ENCODE results near the gene EEFSEC.

EEFSEC gene

GRCh38 chr3:128342701-128343180 is 189.5 kb downstream of the EEFSEC start:
- H3K27ac ChIP-seq, result no peak overlapping the region
- DNase-seq (ENCODE audit: low read depth, low spot score), result no peak

DNA sequence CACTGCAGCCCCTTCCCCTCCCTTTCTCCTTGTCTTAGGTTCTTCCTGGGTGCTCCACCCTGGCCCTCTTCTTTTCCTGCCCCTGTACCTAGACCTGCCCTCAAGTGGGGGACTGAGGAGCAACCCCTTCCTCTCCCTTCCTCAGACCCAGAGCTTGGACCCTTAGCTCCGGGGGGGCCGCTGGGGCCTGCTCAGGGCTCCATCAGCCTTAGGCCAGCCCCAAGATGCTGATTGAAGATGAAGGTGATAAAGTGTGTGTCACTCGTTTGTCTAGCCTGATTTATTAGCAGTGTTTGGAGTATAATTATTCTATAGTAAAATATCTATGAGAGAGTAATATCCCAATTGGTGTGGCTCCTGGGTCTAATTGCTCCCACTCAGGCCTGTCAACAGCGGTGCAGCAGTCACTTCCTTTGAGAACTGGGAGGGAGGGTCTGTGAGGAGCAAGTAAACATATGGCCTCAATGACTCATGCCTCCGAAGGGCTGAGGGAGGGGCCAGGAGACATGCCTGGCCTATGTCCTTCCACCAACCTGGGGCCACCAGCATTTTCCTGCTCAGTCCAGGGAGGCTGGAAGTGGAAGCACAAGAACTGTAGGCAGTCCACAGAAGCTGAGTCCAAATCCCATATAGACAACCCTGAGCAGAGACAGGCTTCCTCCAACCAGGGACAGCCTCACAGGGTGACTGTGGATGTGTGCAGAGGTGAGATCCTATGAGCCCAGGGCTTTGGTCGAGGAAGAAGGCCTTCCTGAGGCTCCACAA is 190.2 kb downstream of the EEFSEC start:
- peak overlapping the region; percentile 9 for H3K27ac ChIP-seq
- peak; percentile 22 for DNase-seq (ENCODE audit: low read depth, low spot score)

DNA sequence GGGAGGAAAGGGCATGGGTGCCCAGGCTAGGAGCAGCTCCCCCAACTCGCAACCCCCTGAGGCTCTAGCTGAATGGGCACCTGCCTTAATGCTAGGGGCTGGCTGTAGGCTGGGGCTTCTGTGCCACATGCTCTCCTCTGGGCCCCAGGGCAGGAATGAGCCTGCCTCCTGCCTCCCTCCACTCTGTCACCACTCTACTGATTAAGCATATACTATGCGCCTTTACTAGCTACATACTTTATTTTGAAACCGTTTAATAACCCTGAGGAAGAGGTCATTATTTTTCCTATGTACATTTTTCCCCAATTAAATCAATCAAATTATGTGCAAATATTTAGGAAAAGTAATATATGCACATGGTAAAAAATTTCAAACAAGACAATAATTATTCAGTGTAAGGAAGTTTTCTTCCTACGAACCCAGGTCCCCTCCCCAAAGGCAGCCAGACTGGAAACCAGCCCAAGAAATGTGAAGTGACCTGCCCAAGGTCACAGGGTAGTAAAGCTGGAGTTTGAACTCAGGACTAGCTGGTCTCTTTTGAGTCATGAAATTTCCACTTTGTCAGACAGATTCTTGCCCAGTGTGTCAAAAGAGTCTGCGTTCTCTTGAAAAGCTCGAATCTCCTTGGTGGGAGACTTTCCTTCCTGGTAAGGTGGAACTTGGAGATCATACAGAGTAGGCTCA is 190.9 kb downstream of the EEFSEC start:
- peak overlapping the region; percentile 9 for H3K27ac ChIP-seq
- DNase-seq (ENCODE audit: low read depth, low spot score), result no peak

GRCh38 chr3:128345196-128345595 is 191.9 kb downstream of the EEFSEC start:
- no peak overlapping the region for H3K27ac ChIP-seq
- no peak for DNase-seq (ENCODE audit: low read depth, low spot score)

DNA sequence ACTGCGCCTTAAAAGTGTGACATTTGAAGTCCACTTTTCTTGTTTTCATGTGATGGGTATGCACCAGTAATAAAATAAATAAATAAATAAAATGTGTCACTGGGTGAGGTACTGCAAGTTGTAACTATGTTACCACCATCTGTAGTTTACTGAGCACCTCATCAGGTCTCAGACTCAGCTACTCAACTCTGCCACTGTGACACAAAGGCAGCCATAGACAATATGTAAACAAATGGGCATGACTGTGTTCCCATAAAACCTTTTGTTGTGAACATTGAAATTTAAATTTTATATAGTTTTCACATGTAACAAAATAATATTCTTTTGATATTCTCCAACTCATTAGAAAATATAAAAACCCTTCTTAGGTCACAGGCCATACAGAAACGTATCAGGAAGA is 193.3 kb downstream of the EEFSEC start:
- no peak for DNase-seq (ENCODE audit: low read depth, low spot score)
- H3K27ac ChIP-seq, result no peak overlapping the region

- H3K27ac ChIP-seq, result no peak overlapping the region
- no peak for DNase-seq (ENCODE audit: low read depth, low spot score)
Observed at GRCh38 chr3:128347282-128347681, 194.0 kb downstream of the EEFSEC start.

DNA sequence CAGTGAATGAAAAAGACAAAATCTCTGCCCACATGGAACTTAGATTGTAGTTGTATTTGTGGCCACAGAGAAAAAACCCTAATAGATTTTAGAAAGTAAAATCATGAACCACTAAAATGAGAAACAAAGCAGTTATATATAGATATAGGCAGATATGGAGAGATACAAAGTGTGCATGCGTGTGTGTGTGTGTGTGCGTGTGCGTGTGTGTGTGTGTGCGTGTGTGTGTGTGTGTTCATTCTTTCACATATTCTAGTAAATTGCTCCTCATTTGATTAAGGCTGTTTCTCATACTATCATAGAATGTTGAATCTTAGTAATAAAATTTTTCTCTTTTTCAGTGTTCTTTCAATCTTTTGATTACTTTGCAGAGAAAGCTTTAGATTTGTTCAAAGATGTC is 194.8 kb downstream of the EEFSEC start:
- DNase-seq (ENCODE audit: low read depth, low spot score), result no peak
- no peak overlapping the region for H3K27ac ChIP-seq

- no peak overlapping the region for H3K27ac ChIP-seq
- no peak for DNase-seq (ENCODE audit: low read depth, low spot score)
Observed at GRCh38 chr3:128348805-128349531, 195.7 kb downstream of the EEFSEC start.

- no peak overlapping the region for H3K27ac ChIP-seq
- DNase-seq (ENCODE audit: low read depth, low spot score), result no peak
Observed at GRCh38 chr3:128349963-128350599, 196.8 kb downstream of the EEFSEC start.

DNA sequence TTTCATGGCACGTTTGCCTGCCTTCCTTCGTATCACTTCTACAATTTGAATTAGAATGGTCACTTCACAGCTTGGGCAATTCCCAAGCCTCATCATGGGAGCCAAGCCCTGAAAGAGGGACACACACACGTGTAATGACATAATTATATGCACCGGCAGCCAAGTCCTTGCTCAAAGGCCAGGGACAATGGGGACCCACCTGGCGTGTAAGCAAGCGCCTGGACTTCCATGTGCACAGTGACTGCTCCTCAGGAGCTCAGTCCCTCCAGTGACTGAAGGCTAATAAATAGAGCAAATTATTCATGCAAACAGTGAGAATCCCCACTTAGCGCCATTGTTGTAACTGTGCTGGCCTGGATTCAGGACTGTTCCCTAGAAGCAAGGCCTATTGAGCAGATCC is 198.3 kb downstream of the EEFSEC start:
- no peak overlapping the region for H3K27ac ChIP-seq
- no peak for DNase-seq (ENCODE audit: low read depth, low spot score)

- H3K27ac ChIP-seq, result no peak overlapping the region
- DNase-seq (ENCODE audit: low read depth, low spot score), result no peak
Observed at GRCh38 chr3:128352326-128352725, 199.0 kb downstream of the EEFSEC start.

DNA sequence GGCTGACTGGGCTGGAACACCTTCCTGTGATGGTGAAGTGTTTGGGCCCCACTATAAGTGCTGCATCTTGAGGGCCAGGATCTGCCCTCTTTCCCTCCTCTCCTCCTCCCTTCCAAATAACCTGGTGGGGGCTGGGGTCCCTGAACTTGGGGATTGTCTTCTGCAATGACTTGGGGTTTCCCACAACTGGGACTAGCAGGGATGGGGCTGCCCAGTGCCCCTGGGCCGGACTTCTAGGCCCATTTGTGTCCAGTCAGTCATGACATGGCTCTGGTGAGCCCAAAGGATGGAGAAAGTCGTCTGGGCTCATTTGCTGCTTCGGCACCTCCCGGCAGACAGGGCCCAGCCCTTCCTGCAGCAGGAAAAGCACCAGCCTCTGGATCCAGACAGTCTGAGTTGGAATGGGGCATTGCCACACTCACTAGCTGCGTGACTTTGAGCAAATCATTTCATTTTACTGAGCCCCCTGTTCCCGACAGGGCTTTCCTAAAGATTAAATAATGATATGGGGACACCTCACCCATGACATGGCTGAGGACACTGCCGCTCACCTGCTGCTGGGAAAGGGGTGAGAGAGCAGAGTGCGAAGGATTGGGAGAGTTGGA is 200.2 kb downstream of the EEFSEC start:
- H3K27ac ChIP-seq, result no peak overlapping the region
- DNase-seq (ENCODE audit: low read depth, low spot score), result no peak

GRCh38 chr3:128353991-128354687 is 200.9 kb downstream of the EEFSEC start:
- no peak for DNase-seq (ENCODE audit: low read depth, low spot score)
- no peak overlapping the region for H3K27ac ChIP-seq

GRCh38 chr3:128354788-128355542 is 201.7 kb downstream of the EEFSEC start:
- DNase-seq (ENCODE audit: low read depth, low spot score), result no peak
- no peak overlapping the region for H3K27ac ChIP-seq

- DNase-seq (ENCODE audit: low read depth, low spot score), result no peak
- H3K27ac ChIP-seq, result no peak overlapping the region
Observed at GRCh38 chr3:128355543-128355919, 202.2 kb downstream of the EEFSEC start.

DNA sequence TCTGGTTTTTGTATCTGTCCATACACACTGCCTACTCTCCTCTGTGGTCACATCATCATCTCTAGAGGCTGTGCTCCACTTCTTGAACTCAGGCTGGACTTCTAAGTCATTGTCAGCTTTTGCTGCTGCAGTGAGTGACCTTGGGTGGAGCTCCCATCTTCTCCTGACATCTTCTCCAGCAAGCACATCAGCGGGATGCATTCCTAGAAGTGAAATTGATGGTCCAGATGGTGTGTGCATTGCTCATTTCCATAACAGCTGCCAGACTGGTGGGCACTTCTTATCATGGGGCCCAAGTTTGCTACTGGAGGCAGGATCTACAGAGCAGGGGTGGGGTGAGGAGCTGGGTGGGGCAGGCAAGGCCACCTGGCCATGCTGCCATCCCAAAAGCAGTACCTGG is 203.5 kb downstream of the EEFSEC start:
- no peak for DNase-seq (ENCODE audit: low read depth, low spot score)
- H3K27ac ChIP-seq, result no peak overlapping the region

DNA sequence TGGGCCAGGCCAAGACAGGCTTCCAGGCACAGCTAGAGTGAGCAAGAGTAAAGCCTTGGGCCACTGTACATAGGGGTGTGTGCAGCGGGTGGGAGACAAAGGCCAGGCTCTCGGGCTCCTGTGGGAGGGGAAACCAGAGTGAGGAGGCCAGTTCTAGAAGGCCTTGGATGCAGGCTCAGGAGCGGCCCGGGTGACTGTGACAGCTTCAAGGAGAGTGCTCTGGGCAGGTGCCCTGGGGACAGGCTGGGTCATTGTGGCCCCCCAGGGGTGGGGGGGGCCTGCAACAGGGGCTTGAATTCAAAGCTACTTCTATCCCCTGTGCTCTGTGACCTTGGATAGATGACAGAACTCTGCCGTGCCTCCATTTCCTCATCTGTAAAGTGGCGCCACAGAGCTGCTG is 204.3 kb downstream of the EEFSEC start:
- no peak for DNase-seq (ENCODE audit: low read depth, low spot score)

DNA sequence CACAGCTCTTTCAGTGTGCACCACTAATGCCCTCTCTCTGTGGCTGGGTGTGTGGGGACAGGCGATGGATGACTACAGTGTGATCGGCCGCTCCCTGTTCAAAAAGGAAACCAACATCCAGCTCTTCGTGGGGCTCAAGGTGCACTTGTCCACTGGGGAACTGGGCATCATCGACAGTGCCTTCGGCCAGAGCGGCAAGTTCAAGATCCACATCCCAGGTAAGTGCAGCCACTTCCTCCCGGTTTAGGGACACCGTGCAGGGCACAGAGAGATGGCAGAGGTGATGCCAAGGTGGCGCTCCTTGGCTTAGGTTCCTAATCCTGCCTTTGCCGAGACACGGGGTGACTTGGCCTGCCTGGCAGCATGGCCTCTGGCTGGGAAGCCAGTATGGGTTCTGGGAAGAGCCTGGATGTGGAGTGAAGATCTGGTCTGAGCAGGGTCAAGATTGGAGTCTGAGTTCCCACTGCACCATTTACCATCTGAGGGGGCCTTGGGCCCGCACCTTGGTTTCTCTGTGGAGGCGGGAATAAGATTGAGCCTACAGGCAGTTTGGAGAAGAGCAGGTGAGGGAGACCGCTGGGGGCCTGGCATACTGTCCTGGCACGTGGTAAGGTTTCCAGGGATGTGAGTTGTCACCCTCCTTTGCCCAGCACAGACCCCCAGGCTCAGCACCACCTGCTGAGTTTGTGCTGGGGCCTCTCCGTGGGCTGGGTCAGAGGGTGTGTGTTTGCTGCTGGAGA is 205.0 kb downstream of the EEFSEC start:
- no peak overlapping the region for H3K27ac ChIP-seq
- no peak for DNase-seq (ENCODE audit: low read depth, low spot score)

More for the DNA sequence above, 204.3 kb downstream of the EEFSEC start:
- H3K27ac ChIP-seq, result no peak overlapping the region
